HG03108 (cell line): ENCODE data around the gene CFAP61.

Experiments used
- ATAC-seq: cut with Tn5 transposase; IDR thresholded peaks from one replicate; pipeline ENCODE4 v1.9.1; 2021; ENCODE audit warnings: moderate library complexity; ENCODE audit not compliant: unreplicated experiment

Gene CFAP61

DNA sequence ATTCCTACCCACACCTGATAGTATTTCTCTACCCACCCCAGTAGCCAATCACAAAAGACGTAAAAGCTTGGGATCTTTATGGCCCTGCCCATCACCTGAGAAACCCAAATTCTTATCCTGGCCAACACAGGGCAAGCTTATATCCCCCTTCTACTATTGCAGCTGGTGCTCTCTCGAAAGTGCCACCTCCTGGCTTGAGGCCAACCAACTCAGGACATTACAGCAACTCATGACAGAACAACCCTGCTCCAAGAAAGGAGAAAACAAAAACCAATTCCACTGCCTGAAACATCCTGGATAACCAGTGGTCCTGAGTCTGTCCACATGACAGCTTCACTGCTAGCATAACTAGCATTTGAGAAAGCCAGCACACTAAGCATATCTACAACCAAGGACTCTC is 97.9 kb downstream of the CFAP61 start:
- no peak for ATAC-seq

DNA sequence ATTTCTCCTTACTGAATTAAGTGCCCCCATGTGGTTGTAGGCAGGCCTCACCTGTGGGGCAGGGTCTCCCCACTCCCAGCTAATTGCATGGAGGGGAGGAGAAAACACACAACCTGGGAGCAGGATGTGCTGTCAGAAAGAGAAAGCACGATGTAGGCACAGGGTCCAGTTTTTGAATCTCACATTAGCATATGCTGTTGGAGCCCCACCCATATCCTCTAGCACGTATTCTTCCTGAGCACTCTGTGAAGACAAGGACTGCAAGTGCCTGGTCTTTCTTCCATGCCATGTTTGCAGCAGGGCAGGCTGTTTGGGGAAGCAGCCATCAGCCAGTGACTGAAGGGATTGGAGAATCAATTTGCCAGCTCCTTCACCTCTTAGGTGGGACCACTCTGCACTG is 108.2 kb downstream of the CFAP61 start:
- no peak for ATAC-seq

DNA sequence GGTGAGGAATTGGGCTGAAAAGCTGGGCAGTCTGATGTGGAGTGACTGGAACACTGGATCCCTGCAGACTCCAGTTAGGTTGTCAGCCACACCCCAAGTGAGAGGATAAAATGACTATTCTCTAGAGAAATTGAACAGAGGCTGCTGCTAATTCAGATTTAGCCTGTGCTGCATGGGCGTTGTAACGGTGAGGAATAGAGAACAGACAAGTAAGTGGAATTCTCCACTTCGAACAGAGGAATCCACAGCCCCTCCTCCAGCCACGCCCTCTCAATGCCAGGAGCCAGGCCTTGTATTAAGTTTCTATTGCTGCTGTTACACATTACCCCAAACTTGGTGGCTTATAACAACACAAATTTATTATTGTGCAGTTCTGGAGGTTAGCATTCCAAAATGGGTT is 109.3 kb downstream of the CFAP61 start:
- ATAC-seq, result no peak

DNA sequence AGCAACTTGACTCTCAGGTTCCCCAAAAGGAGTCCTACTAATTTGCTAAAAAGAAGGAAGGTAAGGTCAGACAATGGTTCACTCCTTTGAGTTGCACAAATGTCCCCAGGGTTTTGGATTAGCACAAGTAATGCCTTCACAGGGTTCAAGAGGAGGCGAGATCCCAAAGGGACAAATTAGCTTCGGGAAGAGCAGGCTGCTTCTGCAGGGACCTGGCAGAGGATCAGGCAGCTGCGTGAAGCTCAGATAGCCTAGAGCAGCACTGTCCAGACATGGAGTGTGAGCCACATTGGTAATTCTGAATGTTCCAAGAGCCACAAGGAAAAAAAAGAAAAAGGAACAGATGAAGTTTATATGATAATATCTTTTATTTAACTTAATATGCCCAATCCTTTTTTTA is 115.4 kb downstream of the CFAP61 start:
- no peak for ATAC-seq

DNA sequence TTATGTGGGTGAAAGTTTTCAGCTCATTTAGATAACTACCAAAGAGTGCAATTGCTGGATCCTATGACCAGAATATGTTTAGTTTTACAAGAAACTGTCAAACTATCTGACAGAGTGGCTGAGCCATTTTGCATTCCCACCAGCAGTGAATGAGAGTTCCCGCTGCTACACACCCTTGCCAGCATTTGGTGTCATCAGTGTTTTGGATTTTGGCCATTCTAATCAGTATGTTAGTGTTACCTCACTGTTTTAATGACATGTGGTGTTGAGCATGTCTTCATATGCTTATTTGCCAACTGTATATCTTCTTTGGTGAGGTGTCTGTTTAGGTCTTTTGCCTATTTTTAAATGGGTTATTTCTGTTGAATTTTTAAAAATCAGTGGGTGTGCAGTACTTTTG is 120.9 kb downstream of the CFAP61 start:
- no peak for ATAC-seq

DNA sequence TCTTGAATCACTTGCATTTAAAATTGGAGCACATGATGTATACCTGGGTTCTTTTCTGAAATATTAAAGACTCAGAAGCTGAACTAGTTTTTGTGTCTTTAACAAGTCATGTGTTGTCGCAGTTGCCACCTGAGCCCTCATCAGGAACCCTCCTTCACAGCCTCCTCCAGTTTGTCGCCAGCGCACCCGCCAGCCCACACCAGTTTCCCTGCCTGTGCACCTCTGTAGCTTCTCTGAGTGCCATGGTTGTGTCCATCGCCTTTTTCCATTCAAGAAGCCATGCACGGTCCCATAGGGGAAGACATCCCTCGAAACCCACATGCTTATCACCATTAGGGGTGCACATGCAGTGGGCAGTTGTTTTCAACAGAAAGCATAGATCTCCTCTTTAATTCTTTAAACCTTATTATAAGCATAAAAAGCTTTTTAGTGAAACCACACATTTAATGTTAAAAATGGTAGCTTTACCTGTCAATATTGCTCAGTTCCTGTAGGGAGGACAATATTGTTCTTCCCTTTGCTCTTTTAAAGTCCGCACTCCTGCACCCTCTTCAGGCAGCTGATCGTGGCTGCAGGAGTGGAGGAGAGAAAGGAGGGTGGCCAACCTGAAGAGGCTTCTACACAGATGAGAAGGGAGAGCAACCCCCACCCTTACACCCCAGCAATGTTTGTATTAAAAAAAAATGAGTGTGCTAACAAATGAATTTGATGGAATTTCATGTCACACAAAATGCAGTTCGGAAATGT is 121.9 kb downstream of the CFAP61 start:
- ATAC-seq, result no peak

DNA sequence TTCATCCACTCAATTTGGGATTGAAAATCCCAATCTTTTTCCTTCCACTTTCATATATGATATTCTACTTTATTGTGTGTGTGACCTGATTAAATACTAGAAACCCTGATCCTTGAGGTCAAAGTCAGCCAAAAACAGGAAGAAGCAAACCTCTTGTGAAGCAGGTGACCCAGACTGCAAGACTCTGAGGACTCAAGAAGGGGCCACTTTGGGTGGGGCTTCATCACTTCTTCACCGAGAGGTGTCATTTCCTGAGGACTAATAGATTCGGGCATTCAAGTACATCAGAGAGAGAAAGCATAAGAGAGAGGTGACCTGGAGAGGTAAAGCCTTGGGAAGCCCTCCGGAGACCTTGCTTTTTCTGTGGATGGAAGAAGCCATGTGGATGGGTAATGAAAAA is 129.0 kb downstream of the CFAP61 start:
- no peak for ATAC-seq

DNA sequence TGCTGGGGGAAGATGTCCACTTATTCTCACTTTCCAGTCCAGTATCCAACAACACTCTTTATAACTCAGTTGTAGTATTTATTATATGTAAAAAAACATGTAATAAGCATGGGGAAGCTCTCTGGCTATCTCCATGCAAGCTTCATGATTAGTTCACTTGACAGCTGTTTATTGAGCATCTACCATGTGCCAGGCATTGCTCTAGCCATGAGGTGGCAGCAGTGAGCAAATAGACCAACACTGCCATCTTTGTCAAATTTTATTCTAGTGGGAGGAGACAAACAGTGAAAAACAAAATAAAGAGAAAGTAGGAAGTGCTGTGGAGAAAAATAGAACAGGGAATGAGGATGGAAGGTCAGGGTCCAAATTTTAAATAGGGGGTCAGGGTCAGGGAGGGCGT is 131.8 kb downstream of the CFAP61 start:
- ATAC-seq, result no peak

DNA sequence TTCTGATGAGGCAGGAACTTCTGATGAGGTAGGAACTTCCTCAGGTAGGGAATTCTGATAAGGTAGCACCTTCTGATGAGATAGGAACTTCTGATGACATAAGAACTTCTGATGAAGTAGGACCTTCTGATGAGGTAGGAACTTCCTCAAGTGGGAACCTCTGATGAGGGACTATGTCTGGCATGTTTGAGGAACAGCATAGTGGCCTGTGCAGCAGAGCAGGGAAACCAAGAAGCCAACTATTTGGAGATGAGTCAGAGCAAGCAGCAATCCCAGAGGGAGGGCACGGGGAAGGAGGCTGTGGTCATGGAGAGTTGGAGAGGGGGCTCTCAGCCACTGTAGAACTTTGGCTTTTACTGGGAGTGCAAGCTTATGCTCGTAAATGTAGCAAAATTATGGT is 132.4 kb downstream of the CFAP61 start:
- no peak for ATAC-seq

DNA sequence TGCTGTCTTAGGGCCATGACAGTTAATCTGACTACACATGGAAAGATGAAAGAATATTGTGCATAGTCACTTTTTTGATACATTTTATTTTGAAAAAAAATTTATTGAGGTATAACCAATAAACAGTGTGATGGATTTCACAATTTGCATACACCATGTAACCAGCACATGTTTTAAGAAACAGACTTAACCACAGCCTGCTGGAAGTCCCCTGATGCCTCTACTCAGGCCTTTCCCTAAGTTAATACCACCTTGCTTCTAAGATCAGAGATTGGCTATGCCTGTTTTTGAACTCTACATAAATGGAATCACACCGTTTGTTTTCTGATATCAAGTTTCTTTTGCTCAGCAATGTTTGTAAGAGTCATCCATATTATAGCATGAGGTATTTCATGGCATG is 136.3 kb downstream of the CFAP61 start:
- ATAC-seq, result no peak

DNA sequence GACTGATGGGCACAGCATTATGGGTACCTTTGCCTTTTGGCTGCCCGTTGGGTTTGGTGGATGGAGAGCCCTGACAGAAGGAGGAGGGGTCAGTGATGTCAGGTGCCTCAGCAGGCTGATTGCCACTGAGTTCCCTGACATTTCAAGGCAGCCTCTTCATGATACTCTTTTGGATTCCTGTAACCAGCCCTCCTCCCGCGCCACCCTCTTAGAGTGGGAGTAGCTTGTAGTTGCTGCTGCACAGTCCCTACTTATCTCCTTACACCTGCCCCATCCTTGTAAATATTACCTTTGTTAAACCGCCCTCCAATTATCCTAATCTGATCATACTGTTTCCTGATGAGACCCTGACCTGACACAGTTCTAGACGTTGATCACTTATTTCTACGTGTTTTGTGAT is 140.0 kb downstream of the CFAP61 start:
- no peak for ATAC-seq

DNA sequence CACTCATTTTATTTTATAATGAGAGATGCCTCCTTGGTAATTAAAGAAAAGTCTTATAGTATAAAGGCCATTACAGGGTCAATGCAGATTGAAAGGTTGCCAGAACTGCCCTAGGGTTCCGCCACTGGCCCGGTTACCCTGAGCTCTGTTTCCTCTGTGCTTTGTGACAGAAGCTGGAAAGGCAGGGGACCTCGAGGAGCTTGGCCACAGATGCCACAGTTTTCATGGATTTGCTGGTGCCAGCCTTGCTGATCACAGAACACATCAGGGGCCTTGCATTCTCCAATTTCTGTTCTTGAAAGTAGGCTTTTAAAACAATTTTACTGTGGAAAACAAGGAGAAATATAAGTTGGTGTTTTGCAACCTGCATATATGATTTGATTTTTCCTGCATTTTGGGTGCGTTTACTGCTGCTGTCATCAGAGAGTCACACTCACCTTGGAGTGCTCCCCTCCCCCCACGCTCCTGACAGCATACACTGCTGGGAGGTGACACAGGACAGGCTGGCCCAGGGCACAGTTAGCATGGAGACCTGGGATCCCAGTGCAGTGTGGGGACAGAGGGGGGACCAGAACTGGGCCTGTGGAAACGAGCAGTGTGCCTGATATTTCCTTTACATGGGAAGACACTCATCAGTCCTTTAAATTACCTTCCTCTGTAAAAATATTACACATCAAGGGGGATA is 142.8 kb downstream of the CFAP61 start:
- no peak for ATAC-seq

DNA sequence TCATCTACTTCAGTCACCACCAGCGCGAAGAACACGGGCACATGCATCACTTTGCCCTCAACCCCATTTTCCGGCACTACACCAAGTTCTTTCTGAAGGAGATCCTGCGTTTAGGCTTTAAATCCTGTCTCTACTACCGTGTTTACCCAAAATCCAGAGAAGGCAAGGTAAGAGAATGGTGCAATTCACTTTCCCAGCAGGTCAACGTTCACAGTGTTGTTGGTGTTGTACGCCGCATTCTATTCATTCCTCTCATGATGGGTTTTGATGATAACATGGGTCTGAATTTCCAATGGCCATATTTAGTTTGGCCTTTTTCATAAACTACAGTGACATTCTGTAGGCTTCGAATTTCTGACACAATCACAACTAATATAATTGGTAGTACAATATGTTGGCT is 144.3 kb downstream of the CFAP61 start:
- no peak for ATAC-seq

DNA sequence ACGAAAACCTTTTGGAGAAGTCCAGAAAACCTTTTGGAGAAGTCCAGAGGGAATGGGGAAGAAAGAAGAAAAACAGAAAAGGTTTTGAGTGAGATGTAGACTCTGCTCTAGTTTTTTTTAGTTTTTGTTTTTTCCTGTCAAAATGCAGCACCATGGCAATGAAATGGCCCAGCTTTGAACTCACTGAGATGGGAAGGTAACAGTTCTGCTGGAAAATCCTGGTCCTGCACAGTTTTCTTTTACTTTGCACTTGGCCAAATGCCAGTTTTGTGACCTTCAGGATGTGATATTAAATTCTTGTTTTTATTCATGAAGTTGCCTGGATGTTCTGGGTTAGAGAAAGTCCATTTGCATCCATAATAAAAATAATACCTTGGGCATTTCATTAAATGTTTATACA is 145.7 kb downstream of the CFAP61 start:
- ATAC-seq, result no peak

DNA sequence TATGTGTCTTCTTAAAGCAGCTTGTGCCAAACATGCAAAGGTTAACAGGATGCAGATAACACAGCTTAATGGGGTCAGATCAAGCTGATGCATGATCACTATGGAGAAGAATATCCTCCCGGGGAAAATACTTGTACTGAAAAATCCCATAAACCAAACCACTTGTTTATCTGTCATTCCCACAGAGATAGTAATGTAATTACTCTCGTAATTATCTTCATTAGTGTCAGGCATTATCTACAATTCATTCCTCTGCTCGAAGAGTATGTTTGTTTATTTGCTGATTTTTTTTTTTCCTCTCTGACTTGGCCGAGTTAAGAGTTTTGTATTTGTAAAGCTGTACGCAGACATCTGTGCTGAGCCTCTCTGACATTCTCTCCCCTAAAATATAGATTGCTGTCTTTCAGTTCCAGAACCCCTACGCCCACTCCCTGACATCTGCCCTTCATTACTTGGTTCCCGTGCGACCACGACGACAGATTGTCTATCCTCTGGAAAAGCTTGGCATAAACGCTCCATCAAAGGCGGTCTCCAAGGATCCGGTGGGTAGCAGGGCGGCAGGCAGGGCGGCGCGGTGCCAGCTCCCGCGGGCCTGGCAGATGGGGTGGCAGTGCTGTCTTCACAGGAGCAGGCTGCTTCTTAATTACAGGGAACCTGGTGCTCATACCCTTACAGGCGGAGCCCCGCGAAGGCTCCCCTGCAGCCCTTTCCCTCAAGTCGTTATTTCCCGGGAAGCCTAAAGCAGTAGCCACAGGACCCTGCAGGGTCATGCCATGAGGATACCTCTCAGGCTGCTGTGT is 147.2 kb downstream of the CFAP61 start:
- ATAC-seq, result no peak

DNA sequence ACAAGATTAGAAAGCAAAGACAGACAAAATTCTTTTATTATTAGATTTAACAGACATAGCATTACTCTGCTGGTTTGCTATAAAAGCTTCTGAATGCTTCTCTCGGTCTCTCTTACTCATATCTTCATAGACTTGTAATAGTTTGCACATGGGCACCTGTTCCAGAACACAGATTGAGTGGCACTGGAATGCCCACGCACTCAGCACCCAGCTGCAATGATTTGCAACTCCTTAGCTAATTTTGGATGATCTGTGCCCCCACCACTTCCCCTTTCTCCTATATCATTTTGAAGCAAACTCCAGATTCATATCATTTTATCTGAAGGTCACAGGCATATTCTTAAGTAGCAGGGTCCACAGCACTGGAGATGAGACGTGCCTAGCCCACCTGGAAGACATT is 148.8 kb downstream of the CFAP61 start:
- ATAC-seq, result no peak

DNA sequence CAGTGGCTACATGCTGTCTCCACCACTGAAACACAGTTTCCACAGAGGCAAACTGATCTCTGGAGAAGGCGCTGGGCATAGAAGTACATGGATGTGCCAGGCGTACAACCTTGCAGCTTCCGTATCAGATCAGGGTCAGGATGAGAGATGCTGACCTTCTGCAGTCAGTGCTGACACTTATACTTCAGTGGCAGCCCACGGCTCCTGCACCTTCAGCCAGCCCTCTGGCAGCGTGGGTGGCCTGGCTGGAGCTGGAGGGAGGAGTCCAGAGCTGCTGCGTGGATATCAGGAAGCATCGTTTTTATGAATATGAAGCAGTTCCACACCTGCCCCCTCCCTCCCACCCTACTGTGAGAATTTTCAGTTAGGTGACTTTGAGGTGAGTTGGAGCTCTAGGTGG is 149.3 kb downstream of the CFAP61 start:
- no peak for ATAC-seq

DNA sequence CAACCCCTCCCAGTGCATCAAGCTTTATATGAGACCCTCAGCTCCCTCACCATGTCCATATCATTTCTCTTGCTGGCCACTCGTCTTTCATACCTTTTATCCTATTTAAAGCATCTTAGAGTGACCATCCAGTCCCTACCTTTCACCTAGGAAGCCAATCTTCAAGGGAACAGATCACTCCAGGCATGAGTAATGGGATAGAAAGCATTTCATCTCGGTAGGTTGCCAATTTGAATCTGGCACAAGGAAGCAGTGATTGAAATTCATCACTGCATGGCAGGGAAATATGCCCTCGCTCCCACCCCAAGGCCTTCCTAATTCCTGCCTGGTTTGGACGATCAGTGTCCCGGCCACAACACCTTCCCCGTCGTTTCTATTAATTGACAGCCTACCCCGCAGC is 150.4 kb downstream of the CFAP61 start:
- no peak for ATAC-seq

DNA sequence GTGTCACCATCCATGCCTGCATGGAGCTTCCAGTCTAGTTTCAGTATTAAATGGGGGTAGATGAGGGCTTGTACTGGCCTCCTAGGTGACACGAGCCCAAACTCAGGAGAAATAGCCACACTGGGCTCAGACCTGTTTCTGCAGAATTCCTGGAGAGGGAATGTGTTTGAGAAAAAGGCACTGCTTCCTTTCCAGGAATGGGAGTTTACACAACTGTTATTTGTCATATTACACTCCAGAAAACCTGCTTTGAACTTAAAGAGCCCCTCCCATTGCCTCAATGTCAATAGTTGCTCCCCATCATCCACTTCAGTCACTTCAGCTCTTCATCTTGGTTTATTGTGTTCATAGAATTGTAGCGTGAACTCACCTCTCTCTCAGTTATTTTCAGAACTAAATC is 151.5 kb downstream of the CFAP61 start:
- ATAC-seq, result no peak

DNA sequence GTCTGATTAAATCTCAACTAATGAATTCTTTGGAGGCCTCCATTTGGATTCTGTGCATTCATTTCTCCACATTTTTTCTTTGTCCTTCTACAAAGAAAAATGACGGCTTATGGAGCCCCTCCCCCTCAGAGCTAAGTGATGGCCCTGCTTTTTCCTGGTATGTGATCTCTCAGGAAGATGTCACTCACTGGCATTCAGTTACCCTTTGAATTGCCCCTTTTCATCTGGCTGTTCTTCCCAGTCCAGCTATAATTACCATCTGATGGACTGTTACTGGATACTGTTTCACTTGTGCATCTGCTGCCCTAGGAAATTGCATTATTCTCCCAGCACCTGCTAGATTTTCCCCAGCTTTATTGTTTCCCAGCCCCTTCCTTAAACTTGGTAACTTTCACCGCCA is 151.9 kb downstream of the CFAP61 start:
- ATAC-seq, result no peak

DNA sequence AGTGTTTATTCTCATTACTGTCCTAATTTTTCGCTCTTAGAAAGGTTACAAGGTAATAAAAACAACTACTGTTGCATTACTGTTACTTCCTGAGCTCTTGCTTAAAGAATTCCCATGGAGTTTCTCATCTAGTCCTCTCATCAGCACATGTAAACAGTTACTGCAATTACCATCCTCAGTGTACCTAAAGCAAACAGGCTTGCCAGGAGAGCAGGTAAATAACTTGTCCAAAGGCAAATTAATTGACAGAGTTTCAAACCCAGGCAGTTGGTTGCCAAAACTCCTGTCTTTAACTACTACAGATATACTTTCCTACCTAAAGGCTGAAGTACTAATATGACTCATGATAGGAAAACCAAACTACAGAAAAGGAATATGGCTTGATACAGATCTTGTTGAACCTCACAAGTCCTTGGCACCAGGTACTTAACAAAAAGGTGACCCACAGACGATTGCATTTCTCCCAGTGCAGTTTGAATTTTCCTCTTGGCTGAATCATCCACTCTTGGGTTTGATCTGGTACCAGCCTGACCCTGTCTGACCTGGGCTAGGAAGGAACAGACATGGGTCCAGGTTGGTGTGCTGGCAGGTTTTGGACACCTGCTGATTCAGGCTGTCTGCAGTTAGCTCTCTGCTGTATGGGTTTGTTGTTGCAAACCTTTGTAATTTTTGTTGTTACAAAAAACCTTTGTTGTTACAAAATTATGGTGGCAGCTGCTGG is 153.0 kb downstream of the CFAP61 start:
- ATAC-seq, result no peak
